Endothelial cell (in vitro differentiated cells): ENCODE measurements around the gene ITGB2. TPM values are rescaled to one million over a fixed set of nuclear protein-coding genes. Genes with fewer than 3 reads are reported as not detected.
A peak's percentile ranks its signal among the peaks of the same experiment; 100 is the strongest.

Experiments used
- DNase-seq: peaks from one replicate; pipeline ENCODE4 v3.0.0; 2021; ENCODE audit warnings: low spot score
- H3K27ac Mint-ChIP-seq: one replicate; pipeline ENCODE4 v1.8.0; 2021; ENCODE audit warnings: mixed read lengths, inconsistent platforms; ENCODE audit not compliant: unreplicated experiment
- H3K27me3 Mint-ChIP-seq: one replicate; pipeline ENCODE4 v1.8.0; 2021; ENCODE audit warnings: mild to moderate bottlenecking, moderate library complexity, mixed read lengths, inconsistent platforms; ENCODE audit not compliant: unreplicated experiment
- H3K36me3 Mint-ChIP-seq: one replicate; pipeline ENCODE4 v1.8.0; 2021; ENCODE audit warnings: mild to moderate bottlenecking, low read depth, mixed read lengths, inconsistent platforms; ENCODE audit not compliant: unreplicated experiment
- H3K4me1 Mint-ChIP-seq: one replicate; pipeline ENCODE4 v1.8.0; 2021; ENCODE audit warnings: mild to moderate bottlenecking, mixed read lengths, inconsistent platforms; ENCODE audit not compliant: unreplicated experiment
- H3K4me3 Mint-ChIP-seq: one replicate; pipeline ENCODE4 v1.8.0; 2021; ENCODE audit warnings: mild to moderate bottlenecking, mixed read lengths, inconsistent platforms; ENCODE audit not compliant: unreplicated experiment
- H3K9me3 Mint-ChIP-seq: one replicate; pipeline ENCODE4 v1.8.0; 2021; ENCODE audit warnings: mixed read lengths, inconsistent platforms; ENCODE audit not compliant: unreplicated experiment
- CTCF ChIP-seq: fragments of 200-600 bp; sonication (generic); IDR thresholded peaks from one replicate; pipeline ENCODE4 v1.5.0; 2021; ENCODE audit warnings: antibody characterized with exemption; ENCODE audit not compliant: unreplicated experiment
- total RNA-seq: library from RNA; stranded (reverse); fragmentation: NEBNext Ultra II Directional; extraction: Animal tissue kit (Norgen Biotek cat#: 25700); gene quantifications from one replicate; pipeline ENCODE4 v1.2.1, GENCODE V29; 2021; ENCODE audit not compliant: unreplicated experiment

ITGB2 gene
- total RNA-seq, 1 donor from 2014 or later: 21.3 TPM

- no peak for TF ChIP-seq CTCF
- H3K4me1 Mint-ChIP-seq: no peaks in the 10 kb centered on the region
- no peaks in the 10 kb centered on the region for H3K9me3 Mint-ChIP-seq
- no peak overlapping the region for H3K27ac Mint-ChIP-seq
- no peak for DNase-seq
- H3K27me3 Mint-ChIP-seq: no peaks in the 10 kb centered on the region
- peaks cover 57% of the 10 kb centered on the region for H3K36me3 Mint-ChIP-seq
- no peak overlapping the region for H3K4me3 Mint-ChIP-seq
These were observed 65.1 kb downstream of the ITGB2 start for GRCh38 chr21:44855572-44855971.

- Mint-ChIP-seq H3K4me1 (no peaks in the 10 kb centered on the region), H3K27me3 (no peaks in the 10 kb centered on the region), H3K27ac (no peak overlapping the region), H3K36me3 (peaks cover 59% of the 10 kb centered on the region), H3K4me3 (peak overlapping the region; percentile 42), H3K9me3 (no peaks in the 10 kb centered on the region)
- no peak for TF ChIP-seq CTCF
- DNase-seq: no peak
These were observed 65.8 kb downstream of the ITGB2 start for GRCh38 chr21:44854664-44855446.

- peaks cover 53% of the 10 kb centered on the region for H3K36me3 Mint-ChIP-seq
- H3K4me3 Mint-ChIP-seq: no peak overlapping the region
These were observed 66.4 kb downstream of the ITGB2 start for GRCh38 chr21:44854391-44854663.

GRCh38 chr21:44853601-44854390 lies 66.9 kb downstream of the ITGB2 start:
- Mint-ChIP-seq H3K4me3 (no peak overlapping the region), H3K36me3 (peaks cover 49% of the 10 kb centered on the region), H3K4me1 (no peaks in the 10 kb centered on the region), H3K27ac (no peak overlapping the region), H3K9me3 (no peaks in the 10 kb centered on the region), H3K27me3 (peaks cover under 1% of the 10 kb centered on the region)
- no peak for DNase-seq
- TF ChIP-seq CTCF: no peak

More at GRCh38 chr21:44854391-44854663, 66.4 kb downstream of the ITGB2 start:
- no peak for TF ChIP-seq CTCF
- Mint-ChIP-seq H3K9me3 (no peaks in the 10 kb centered on the region), H3K27ac (no peak overlapping the region), H3K4me1 (no peaks in the 10 kb centered on the region), H3K27me3 (no peaks in the 10 kb centered on the region)
- no peak for DNase-seq
